HG03066 (cell line): ENCODE measurements around the gene AHR.
"Not testable (repeated sequence)": the region's sequence is repeated elsewhere in the genome, so short reads cannot be mapped to it uniquely, and the experiment has no call there.

ENCODE experiments used
- ATAC-seq: cut with Tn5 transposase; IDR thresholded peaks from one replicate; pipeline ENCODE4 v1.9.1; 2021; ENCODE audit warnings: low read depth; ENCODE audit not compliant: unreplicated experiment

AHR gene

GRCh38 chr7:17371671-17372524, 73.4 kb downstream of the AHR start:
- ATAC-seq: no peak

GRCh38 chr7:17374157-17374556, 75.7 kb downstream of the AHR start:
- no peak for ATAC-seq

- ATAC-seq: no peak
Observed at GRCh38 chr7:17374654-17375053, 76.2 kb downstream of the AHR start.

- no peak for ATAC-seq
Observed at GRCh38 chr7:17376595-17376994, 78.1 kb downstream of the AHR start.

- ATAC-seq: no peak
Observed at GRCh38 chr7:17380736-17381662, 82.5 kb downstream of the AHR start.

- ATAC-seq: not testable (repeated sequence)
Observed at GRCh38 chr7:17382408-17383354, 84.2 kb downstream of the AHR start.

GRCh38 chr7:17384400-17384799, 85.9 kb downstream of the AHR start:
- no peak for ATAC-seq

- ATAC-seq: no peak
Observed at GRCh38 chr7:17385612-17386011, 87.2 kb downstream of the AHR start.

GRCh38 chr7:17390392-17390791, 91.9 kb downstream of the AHR start:
- no peak for ATAC-seq

GRCh38 chr7:17391366-17391765, 92.9 kb downstream of the AHR start:
- ATAC-seq: no peak

- ATAC-seq: no peak
Observed at GRCh38 chr7:17392846-17393245, 94.4 kb downstream of the AHR start.

GRCh38 chr7:17394563-17394962, 96.1 kb downstream of the AHR start:
- ATAC-seq: not testable (repeated sequence)
